Measurements from ENCODE around the gene STOX2.
A peak's percentile ranks its signal among the peaks of the same experiment; 100 is the strongest.
"Not testable (repeated sequence)": the region's sequence is repeated elsewhere in the genome, so short reads cannot be mapped to it uniquely, and the experiment has no call there.

Gene STOX2

GRCh38 chr4:184022679-184023383 lies 117.7 kb downstream of the STOX2 start:
- DNase-seq: no peak

- DNase-seq: no peak
These were observed 119.5 kb downstream of the STOX2 start for GRCh38 chr4:184024637-184025036.

GRCh38 chr4:184028561-184029374 lies 123.7 kb downstream of the STOX2 start:
- peak; percentile 66 for DNase-seq

- no peak for DNase-seq
These were observed 124.9 kb downstream of the STOX2 start for GRCh38 chr4:184030036-184030435.

GRCh38 chr4:184030764-184031163 lies 125.7 kb downstream of the STOX2 start:
- no peak for DNase-seq

- no peak for DNase-seq
These were observed 127.0 kb downstream of the STOX2 start for GRCh38 chr4:184032091-184032490.

GRCh38 chr4:184039963-184040383 lies 134.9 kb downstream of the STOX2 start:
- no peak for DNase-seq

- no peak for DNase-seq
These were observed 136.0 kb downstream of the STOX2 start for GRCh38 chr4:184041156-184041555.

- DNase-seq: no peak
These were observed 141.0 kb downstream of the STOX2 start for GRCh38 chr4:184046148-184046547.

GRCh38 chr4:184051262-184051661 lies 146.2 kb downstream of the STOX2 start:
- not testable (repeated sequence) for DNase-seq

GRCh38 chr4:184052616-184053015 lies 147.5 kb downstream of the STOX2 start:
- DNase-seq: no peak

GRCh38 chr4:184053434-184053833 lies 148.3 kb downstream of the STOX2 start:
- no peak for DNase-seq

GRCh38 chr4:184056877-184057276 lies 151.8 kb downstream of the STOX2 start:
- no peak for DNase-seq

- DNase-seq: no peak
These were observed 152.9 kb downstream of the STOX2 start for GRCh38 chr4:184058026-184058425.

- no peak for DNase-seq
These were observed 154.0 kb downstream of the STOX2 start for GRCh38 chr4:184059099-184059498.

GRCh38 chr4:184061582-184061981 lies 156.5 kb downstream of the STOX2 start:
- DNase-seq: no peak

- no peak for DNase-seq
These were observed 157.7 kb downstream of the STOX2 start for GRCh38 chr4:184062769-184063168.

GRCh38 chr4:184064877-184065276 lies 159.8 kb downstream of the STOX2 start:
- no peak for DNase-seq

- DNase-seq: no peak
These were observed 161.6 kb downstream of the STOX2 start for GRCh38 chr4:184066584-184067300.

GRCh38 chr4:184067931-184068554 lies 162.9 kb downstream of the STOX2 start:
- DNase-seq: no peak

All from activated effector memory CD4-positive, alpha-beta T cell treated with anti-CD3 and anti-CD28 coated beads, Interleukin-2, amount 50 U/mL, for 16 hours (primary cell).